Measurements from ENCODE around the gene SLC14A1.

The SLC14A1 gene

DNA sequence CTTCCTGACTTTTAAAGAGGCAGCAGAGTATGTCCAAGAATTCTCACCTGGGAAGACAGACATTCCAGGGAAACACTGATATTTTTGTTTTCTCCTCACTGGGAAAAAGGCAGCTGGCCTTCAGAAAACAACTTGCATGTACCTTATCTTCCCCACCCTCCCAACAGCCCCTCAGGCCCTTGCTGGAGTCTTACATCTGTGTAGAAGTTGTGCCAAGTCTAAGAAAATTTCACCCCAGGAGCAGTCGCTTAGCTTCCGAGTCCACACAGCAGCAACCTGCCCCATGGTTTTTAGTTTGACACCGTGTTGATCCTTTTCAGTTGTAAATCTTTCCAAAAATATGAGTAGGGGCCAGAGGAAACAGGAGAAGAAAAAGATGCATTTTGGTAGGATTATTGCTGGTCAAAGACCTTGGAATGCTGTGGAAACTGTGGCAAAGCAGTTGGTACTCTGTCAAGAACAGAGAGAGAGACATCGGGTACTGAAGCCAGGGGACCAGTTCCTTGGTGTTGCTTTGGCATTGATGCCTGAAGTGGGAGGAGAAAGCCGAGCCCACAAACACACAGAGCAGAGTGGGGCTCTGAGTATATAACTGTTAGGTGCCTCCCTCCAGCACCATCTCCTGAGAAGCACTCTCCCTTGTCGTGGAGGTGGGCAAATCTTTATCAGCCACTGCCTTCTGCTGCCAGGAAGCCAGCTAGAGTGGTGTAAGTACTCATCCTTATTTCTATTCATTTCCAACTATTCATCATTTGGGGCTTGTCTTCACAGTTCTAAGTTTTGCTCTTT, at the start of gene SLC14A1:
Gene SLC14A1, plus strand, starts transcription at position 615 of the 789 bp plus-strand sequence. CDS start 6,140 bp downstream, outside the sequence.
- FAIRE-seq = no peak

GRCh38 chr18:45677276-45677807, 46.6 kb upstream of the SLC14A1 start:
- FAIRE-seq = no peak

DNA sequence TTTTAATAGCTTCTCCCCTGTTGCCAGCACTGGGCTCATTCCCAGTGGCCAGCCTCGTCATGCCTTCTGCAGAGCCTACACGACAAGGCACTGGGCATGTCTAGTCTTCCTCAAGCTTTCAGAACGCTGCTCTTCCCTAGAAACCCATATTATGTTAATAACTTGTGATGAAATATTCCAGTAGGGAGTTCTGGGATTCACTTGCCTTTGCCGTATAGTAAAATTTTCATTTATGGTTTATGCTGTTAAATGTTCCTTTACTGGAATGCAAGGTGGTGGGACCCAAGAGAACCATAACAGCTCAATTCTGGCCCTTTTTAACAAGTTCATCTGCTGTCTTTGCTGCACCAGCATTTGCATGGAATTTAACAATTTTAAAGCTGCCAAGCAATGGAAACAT, 45.5 kb upstream of the SLC14A1 start:
- FAIRE-seq = no peak

DNA sequence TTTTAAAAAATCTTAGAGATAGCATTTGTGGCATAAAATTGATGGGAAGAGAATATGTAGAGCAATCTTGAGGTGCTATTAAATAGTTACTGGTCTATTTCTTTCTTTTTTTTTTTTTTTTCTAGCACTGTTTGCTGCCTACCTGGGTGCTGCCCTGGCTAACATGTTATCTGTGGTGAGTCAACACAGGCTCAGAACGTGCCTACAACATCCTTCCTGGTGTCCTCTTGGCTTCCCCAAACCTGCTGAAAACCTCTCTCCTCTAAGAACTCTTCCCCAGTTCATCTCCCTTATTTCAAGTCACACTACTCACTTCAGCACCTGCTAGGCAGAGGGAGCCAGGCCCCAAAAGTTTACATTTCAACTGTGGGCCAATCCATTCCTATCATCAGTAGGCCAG, 45.1 kb upstream of the SLC14A1 start:
- no peak for FAIRE-seq

DNA sequence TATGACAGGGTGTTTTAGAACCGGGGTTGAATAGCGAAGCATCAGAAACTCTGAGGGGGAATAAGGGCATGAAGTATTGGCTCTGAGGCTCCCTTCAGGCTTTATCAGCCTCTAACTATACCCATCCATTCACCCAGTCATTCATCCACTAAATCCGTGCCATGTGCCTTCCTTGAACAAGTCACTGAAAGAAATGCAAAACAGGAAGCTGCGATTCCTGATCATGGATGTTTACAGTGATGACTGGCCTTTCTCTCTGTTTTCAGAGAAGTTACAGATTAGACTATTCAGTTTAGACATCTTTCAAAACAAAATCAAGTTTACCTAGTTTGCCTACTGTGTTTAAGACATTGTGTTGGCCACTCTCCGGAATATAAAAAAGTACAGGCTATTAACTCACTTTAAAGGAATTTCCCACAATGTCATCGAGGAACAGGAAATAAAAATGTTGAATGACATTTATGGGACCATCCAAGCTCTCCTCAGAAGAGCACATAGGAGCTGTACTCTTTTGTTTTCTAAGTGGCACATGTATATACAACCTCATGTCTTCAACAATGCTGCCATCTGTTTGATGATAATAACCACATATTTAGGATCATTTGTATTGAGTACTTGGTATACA, 43.8 kb upstream of the SLC14A1 start:
- no peak for FAIRE-seq

GRCh38 chr18:45682181-45682580, 41.8 kb upstream of the SLC14A1 start:
- FAIRE-seq = no peak

GRCh38 chr18:45684341-45685115, 39.5 kb upstream of the SLC14A1 start:
- FAIRE-seq = no peak

GRCh38 chr18:45686891-45687611, 36.9 kb upstream of the SLC14A1 start:
- no peak for FAIRE-seq

DNA sequence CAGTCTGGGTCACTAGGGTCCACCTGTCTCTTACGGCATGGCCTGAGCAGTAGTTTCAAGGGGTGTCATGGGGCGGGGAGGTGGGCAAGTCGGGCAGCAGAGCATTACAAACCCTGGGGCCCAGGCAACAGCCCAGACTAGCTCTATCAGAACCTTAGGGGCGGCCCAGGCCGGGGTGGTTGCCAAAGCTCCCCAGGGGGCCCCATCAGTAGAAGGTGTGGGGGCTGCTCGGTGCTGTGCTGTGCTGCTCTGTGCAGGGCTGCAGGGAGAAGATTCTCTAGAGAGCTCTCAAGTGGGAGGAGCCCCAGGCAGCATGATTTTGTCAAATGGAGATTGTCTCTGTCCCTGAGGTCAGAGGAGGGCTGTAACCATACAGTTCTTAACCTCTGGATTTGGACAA, 36.4 kb upstream of the SLC14A1 start:
- FAIRE-seq = no peak

GRCh38 chr18:45688113-45688512, 35.9 kb upstream of the SLC14A1 start:
- no peak for FAIRE-seq

DNA sequence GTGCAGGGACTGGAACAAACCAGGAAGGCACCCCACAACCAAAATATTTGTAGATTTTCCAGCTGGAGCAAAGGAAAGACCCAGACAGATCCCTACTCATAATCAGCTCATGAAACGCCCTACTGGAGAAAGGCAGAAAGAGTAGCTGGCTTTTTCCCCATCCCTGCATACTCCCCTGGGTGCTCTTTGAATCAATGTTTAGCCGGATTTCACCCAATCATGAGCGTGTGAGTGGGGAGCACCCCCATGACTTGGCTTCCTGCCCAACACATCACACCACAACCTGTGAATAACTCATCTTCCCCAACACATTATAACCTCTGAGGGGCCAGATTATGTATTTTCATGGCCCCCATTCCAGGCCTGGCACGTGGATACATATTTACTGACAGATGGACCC, 35.1 kb upstream of the SLC14A1 start:
- FAIRE-seq = no peak

GRCh38 chr18:45689396-45689795, 34.6 kb upstream of the SLC14A1 start:
- no peak for FAIRE-seq

- FAIRE-seq = no peak
Measured at GRCh38 chr18:45690975-45691815, 32.8 kb upstream of the SLC14A1 start.

DNA sequence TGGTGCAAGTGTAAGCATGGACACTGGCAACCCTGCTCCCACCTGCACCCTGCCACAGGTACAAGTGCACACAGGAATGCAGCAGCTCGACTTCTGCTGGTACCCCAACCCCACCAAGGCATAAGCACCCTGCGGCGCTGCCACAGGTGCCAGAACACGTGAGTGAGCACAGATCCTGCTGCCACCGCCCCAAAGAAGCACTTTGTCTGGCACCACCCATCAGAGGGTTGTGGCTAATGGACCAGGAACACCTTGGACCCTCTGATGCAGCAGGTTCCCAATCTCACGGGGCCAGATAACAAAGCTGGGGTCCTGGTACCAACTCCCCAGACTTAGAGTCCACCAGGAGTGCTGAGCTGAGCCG, 32.2 kb upstream of the SLC14A1 start:
- FAIRE-seq = no peak

DNA sequence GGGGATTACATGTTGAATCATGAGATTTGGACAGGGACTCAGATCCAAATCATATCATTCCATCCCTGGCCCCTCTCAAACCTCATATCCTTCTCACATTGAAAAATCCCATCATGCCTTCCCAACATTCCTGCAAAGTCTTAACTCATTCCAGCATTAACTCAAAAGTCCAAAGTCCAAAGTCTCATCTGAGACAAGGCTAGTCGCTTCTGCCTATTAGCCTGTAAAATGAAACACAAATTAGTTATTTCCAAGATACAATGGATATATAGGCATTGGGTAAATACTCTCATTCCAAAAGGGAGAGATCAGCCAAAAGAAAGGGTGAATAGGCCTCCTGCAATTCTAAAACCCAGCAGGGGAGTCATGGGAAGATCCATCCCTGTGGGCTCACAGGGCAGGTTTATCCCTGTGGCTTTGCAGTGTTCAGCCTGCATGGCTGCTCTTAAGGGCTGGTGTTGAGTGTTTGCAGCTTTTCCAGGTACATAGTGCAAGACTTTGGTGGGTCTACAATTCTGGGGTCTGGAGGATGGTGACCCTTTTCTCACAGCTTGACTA, 21.2 kb upstream of the SLC14A1 start:
- FAIRE-seq = no peak

GRCh38 chr18:45708831-45709230, 15.2 kb upstream of the SLC14A1 start:
- FAIRE-seq = no peak

DNA sequence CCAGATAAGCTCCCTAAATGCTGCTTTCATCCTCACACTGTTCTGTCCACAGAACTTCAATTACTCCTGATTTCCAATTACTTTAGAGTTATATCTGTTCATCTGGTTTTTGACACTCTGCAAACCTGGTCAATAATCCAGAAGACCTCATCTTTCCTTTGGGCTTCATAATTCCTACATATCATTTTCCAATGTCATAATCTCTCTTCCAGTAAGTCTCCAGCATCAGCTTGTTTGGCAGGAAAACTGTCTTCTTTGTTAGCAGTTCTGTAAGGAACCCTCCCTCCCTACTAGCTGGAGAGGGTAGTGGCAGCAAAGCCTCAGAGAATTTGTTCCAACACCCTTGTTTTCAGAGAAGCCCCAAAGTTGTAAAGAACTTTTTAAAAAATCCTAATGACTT, 11.9 kb upstream of the SLC14A1 start:
- no peak for FAIRE-seq

DNA sequence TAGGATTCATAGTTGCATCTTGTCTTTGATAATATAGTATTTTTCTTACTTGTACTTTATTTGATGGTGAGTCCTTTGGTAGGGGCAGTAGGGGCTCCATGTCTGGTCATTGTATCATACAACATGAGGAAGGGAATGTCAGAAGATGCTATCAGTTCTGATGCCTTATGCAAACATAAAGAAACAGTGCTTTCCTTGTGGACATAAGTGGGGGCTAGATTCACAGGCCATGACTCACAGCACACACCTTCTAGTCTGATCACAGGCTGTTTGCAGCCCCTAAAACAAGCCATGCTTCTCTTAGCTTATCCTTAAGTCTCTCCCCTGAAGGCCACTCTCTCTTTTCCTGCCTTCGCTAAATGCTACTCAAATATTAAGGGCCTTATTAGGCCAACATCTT, 10.7 kb upstream of the SLC14A1 start:
- FAIRE-seq = no peak

- FAIRE-seq = no peak
Measured at GRCh38 chr18:45715212-45715780, 8.7 kb upstream of the SLC14A1 start.

DNA sequence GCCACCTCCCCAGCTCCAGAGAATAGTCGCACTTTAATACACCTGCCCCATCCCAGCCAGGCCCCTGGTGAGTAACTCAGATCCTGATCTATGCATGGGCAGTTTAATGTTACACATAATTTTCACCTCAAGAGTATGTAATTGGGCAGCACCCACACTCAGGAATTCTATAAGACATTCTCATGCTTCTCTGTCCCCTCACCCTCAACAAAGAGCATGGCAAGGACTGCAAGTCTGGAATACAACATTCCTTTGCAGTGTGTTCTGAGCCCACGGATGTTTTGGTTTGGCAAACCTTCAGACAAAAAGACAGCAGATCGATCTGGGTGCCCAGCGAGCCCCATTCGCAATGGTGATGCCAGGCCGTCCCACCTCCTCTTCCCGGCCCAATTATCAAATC, 4.9 kb upstream of the SLC14A1 start:
- FAIRE-seq = no peak

DNA sequence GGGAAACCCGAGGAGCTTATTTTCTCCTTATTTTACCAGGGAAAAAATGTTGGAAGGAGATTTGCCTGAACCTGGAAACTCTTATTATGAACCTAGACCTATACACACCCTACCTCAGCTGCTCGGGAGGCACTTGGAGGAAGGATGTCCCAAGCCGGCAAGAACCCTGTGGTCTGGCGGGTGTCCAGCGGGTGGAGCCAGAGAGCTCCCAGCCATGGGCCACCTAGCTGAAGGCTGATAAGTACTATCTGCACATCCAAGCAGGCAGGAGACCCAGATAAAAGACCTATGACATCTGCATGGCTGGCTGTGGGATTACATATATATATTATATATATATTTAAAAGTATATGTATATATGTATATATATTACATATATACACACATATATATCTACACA, 1.1 kb upstream of the SLC14A1 start:
- no peak for FAIRE-seq
